Posterior vena cava (tissue), 2 donors: ENCODE measurements around the gene RETREG1. TPM values are rescaled to one million over a fixed set of nuclear protein-coding genes. Genes with fewer than 3 reads are reported as not detected.
"Not testable (repeated sequence)": the region's sequence is repeated elsewhere in the genome, so short reads cannot be mapped to it uniquely, and the experiment has no call there.

ENCODE experiments used
- DNase-seq: peaks from one replicate; pipeline ENCODE4 v3.0.0-alpha.2; 2020; ENCODE audit warnings: low spot score
- intact Hi-C, 2 donors: fragments of 100-400 bp; cut with DNase I; formaldehyde crosslinking; loops; one replicate each; pipeline versions ENCODE4 v1.14.1 to v1.14.2; 2022 to 2023
- total RNA-seq, 2 donors: library from RNA; stranded (reverse); fragmentation: NEBNext Ultra II Directional; extraction: Animal tissue kit (Norgen Biotek cat#: 25700); gene quantifications; one replicate each; pipeline ENCODE4 v1.2.1, GENCODE V29; 2021
- donor health status: DM: yes; HTN: yes; CAD: no.
- donor health status: DM: yes; HTN: yes; CAD: no.

The RETREG1 gene
- total RNA-seq, 2 donors from 2014 or later, result 5.4 to 10.9 TPM

DNA sequence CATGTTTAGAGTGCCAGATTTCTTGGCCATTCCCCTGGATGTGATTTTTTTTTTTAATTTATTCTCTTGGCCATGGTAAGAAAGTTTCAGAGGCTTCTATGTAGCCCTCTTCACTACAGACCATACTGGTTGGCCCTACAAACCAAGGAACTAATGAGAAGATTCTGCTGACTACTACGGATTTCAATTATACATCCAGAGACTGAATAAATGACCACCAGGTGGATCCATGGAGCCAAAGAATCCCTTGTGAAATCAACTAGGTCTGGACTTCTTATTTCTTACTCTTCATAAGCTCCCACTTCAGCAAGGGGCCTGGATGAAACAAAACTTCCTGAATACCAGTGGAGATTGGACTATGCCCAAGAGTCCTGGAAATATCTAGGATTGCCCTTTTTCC, 178.8 kb downstream of the RETREG1 start:
- no peak for DNase-seq
- intact Hi-C loops, result no loop called here

DNA sequence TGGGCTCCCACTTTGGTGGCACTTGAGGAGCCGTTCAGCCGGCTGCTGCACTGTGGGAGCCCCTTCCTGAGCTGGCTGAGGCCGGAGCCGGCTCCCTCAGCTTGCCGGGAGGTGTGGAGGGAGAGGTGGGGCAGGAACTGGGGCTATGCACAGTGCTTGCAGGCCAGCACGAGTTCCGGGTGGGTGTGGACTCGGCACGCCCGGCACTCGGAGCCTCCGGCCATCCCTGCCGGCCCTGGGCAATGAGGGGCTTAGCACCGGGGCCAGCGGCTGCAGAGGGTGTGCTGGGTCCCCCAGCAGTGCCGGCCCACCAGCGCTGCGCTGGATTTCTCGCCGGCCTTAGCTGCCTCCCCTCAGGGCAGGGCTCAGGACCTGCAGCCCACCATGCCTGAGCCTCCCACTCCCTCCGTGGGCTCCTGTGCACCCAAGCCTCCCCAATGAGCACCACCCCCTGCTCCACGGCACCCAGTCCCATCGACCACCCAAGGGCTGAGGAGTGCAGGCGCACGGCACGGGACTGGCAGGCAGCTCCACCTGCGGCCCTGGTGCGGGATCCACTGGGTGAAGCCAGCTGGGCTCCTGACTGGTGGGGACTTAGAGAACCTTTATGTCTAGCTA, 180.6 kb downstream of the RETREG1 start:
- DNase-seq, intact Hi-C loops: not testable (repeated sequence)

GRCh38 chr5:16431490-16431889, 185.3 kb downstream of the RETREG1 start:
- DNase-seq, result no peak
- intact Hi-C loops, result no loop called here

GRCh38 chr5:16430349-16431089, 186.3 kb downstream of the RETREG1 start:
- intact Hi-C loops, result no loop called here
- DNase-seq, result no peak

GRCh38 chr5:16428359-16428758, 188.4 kb downstream of the RETREG1 start:
- intact Hi-C loops, result no loop called here
- DNase-seq, result no peak

GRCh38 chr5:16427587-16427986, 189.2 kb downstream of the RETREG1 start:
- intact Hi-C loops, result no loop called here
- DNase-seq, result no peak

Other genes starting within 250 kb of the RETREG1 start
- gene ZNF622, start 151.2 kb downstream of the RETREG1 start, total RNA-seq, result 10 to 100 TPM; 18.7 to 21.9 TPM